ENCODE results near the gene SIAE. TPM values are rescaled to one million over a fixed set of nuclear protein-coding genes. Genes with fewer than 3 reads are reported as not detected.

SIAE gene
- total RNA-seq, 3 donors from 2014 or later: 12.5 to 17.0 (median 14.9) TPM

DNA sequence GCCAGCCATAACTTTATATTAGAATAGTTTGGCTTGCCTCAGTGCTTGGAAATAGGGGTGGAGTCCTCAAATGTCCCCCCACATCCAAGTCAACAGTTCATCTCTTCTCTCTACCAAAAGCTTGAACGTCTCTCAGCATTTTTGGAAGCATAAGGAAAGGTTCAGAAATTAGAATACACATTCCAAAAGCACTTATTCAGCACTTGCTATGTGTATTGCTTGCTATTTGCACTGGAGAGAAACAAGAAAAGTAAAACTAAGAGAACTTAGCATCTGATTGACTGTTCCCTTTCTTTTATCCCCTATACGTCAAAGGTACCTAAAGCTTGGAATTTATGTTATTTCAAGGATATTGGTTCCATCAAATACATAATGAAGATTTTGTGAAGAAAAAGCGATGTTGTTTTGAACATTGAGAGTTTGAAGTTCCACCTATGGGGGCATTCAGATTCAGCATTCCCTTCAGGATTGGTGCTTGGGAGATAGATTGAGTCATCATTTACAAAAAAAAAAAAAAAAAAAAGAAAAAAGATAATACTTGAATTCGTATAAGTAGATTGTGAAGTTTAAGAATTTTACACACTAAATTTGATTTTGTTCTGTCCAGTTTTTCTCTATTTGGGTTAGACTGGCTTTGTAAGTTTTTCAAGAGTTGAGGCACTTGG, 49.5 kb downstream of the SIAE start:
- DNase-seq (ENCODE audit: low spot score in 2 of 2): no peak
- H3K9me3 ChIP-seq: no peaks in the 10 kb centered on the region
- H3K36me3 ChIP-seq: no peaks in the 10 kb centered on the region
- H3K27me3 ChIP-seq: no peaks in the 10 kb centered on the region
- peak overlapping the region; percentile 89 to 97 (median 94) for H3K4me3 ChIP-seq
- H3K4me1 ChIP-seq: peaks cover 0 to 5% of the 10 kb centered on the region in 2 donors
- TF ChIP-seq, protein P1, sequence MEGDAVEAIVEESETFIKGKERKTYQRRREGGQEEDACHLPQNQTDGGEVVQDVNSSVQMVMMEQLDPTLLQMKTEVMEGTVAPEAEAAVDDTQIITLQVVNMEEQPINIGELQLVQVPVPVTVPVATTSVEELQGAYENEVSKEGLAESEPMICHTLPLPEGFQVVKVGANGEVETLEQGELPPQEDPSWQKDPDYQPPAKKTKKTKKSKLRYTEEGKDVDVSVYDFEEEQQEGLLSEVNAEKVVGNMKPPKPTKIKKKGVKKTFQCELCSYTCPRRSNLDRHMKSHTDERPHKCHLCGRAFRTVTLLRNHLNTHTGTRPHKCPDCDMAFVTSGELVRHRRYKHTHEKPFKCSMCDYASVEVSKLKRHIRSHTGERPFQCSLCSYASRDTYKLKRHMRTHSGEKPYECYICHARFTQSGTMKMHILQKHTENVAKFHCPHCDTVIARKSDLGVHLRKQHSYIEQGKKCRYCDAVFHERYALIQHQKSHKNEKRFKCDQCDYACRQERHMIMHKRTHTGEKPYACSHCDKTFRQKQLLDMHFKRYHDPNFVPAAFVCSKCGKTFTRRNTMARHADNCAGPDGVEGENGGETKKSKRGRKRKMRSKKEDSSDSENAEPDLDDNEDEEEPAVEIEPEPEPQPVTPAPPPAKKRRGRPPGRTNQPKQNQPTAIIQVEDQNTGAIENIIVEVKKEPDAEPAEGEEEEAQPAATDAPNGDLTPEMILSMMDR (IDR thresholded peaks at IDR 0.05): no peak
- no peak for TF ChIP-seq POLR2AphosphoS5 (IDR thresholded peaks at IDR 0.05)
- no peak for TF ChIP-seq POLR2A (IDR thresholded peaks at IDR 0.05)
- peak overlapping the region in 1 of 2 donors; percentile 89 for H3K27ac ChIP-seq
- intact Hi-C loops (cut with DNase I; ENCODE audit: low total_unique reads): no loop called here

DNA sequence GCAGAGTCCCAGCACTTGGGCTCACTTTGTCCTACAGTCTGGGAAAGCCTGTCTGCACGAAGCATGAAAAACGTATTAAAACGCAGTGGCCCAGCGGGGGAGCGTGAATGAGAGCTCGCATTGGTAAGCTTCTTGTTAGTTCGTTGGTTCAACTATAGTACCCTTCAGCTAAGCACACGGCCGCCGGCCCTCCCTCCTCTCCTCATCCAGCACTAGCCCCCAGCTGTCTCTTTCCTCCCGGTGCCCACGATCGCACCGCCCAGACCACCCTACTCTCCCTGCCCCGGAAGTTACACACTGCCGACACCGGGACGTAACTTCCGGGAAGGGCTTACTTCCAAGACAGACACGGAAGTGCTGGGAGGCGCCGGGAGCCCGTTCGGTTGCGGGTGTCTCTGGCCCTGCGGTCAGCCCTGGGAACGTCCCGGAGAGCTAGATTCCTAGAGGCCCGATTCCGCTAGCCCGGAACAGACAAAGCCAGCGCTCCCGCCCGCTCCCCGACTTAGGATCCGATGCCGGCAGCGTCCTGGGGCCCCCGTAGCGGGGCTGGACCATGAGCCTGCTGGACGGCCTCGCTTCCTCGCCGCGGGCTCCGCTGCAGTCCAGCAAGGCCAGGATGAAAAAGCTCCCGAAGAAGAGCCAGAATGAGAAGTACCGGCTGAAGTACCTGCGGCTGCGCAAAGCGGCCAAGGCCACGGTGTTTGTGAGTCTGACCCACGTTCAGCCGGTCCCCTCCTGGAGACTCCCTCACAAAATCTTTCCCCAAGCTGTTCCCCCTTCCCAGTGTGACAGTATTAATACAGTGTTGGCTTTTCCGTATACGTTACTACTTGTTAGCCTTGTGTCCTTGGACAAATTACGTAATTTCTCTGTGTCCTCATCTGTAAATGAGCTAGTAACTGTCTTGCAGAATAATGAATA, 50.7 kb downstream of the SIAE start, which contains the start of gene TBRG1:
Gene TBRG1, plus strand, starts transcription at position 334 of the 921 bp plus-strand sequence. Its CDS starts 220 bp downstream, at position 554.
- Histone ChIP-seq H3K27ac (peak within 1 kb of the TSS; percentile 89 to 95), H3K36me3 (no peaks in the 10 kb centered on the region), H3K4me1 (peaks cover 0 to 5% of the 10 kb centered on the region in 2 donors), H3K4me3 (peak within 1 kb of the TSS; percentile 89 to 97 (median 94)), H3K27me3 (no peaks in the 10 kb centered on the region), H3K9me3 (no peaks in the 10 kb centered on the region)
- intact Hi-C loops (cut with DNase I; ENCODE audit: low total_unique reads): no loop called here
- TF ChIP-seq, protein P1 (IDR thresholded peaks at IDR 0.05): no peak
- TF ChIP-seq POLR2AphosphoS5 (IDR thresholded peaks at IDR 0.05) (peak; percentile 73 to 95 (median 94)), POLR2A (IDR thresholded peaks at IDR 0.05) (peak; percentile 88)
- peak; percentile 81 to 86 for DNase-seq (ENCODE audit: low spot score in 2 of 2)

DNA sequence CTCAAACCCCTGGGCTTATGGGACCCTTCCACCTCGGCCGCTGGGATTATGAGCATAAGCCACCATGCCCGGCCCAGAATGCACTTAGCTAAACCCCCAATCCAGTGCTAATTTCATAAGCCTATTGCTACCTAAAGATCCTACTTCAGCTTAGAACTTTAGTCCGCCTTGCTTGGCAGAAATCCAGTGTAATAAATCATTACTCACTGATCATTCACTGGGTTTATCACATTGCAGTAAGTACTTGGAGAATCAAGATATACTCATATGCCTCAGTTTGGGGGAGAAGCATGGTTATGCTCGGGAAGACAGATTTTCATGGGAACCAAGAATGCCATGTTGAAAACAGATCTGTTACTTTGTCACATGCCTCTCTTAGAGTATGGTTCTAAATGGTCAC, 54.7 kb downstream of the SIAE start:
- H3K27ac ChIP-seq: no peak overlapping the region
- no peaks in the 10 kb centered on the region for H3K9me3 ChIP-seq
- no peak for DNase-seq (ENCODE audit: low spot score in 2 of 2)
- peaks cover 0 to 3% of the 10 kb centered on the region in 2 donors for H3K4me1 ChIP-seq
- intact Hi-C loops (cut with DNase I; ENCODE audit: low total_unique reads): no loop called here
- peaks cover 0 to 9% of the 10 kb centered on the region in 2 donors for H3K27me3 ChIP-seq
- no peaks in the 10 kb centered on the region for H3K36me3 ChIP-seq
- TF ChIP-seq, protein P1 (IDR thresholded peaks at IDR 0.05): no peak
- TF ChIP-seq POLR2A (IDR thresholded peaks at IDR 0.05) (no peak), POLR2AphosphoS5 (IDR thresholded peaks at IDR 0.05) (no peak)
- no peak overlapping the region for H3K4me3 ChIP-seq

DNA sequence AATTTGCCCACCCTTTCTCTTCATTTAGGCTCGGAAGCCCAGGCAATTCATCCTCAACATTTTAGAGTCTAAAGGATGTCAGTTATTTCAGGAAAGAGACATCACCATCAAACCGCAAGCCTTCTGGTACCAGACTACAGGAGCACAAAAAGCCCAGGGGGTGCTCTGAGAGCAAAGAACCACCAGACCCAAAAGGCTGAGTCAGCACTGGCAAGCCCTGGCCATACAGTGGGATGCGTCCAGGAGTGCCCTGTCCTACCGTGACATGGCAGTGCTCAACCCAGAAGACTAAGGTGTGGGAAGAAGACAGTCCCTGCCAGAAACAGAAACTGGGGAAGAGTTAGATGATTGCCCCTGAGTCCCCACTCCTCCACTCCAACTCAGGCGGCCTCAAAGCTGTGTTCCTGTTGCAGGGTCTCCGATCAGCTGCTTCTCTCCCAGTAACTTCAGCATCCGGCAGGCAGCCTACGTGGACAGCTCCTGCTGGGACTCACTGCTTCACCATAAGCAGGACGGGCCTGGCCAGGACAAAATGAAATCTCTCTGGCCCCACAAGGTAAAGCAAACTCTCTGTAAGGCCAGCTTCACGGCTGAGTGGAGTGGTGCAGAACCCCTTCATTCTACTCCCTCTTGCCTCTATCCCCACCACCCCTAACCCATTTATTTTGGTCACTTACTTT, 60.8 kb downstream of the SIAE start:
- Histone ChIP-seq H3K4me1 (no peaks in the 10 kb centered on the region), H3K4me3 (no peak overlapping the region), H3K9me3 (no peaks in the 10 kb centered on the region), H3K36me3 (no peaks in the 10 kb centered on the region), H3K27me3 (peaks cover 0 to 9% of the 10 kb centered on the region in 2 donors), H3K27ac (no peak overlapping the region)
- no peak for DNase-seq (ENCODE audit: low spot score in 2 of 2)
- no peak for TF ChIP-seq POLR2AphosphoS5 (IDR thresholded peaks at IDR 0.05)
- TF ChIP-seq, protein P1 (IDR thresholded peaks at IDR 0.05): no peak
- no peak for TF ChIP-seq POLR2A (IDR thresholded peaks at IDR 0.05)
- intact Hi-C loops (cut with DNase I; ENCODE audit: low total_unique reads): no loop called here
